ENCODE measurements around the gene EGR2. TPM values are rescaled to one million over a fixed set of nuclear protein-coding genes. Genes with fewer than 3 reads are reported as not detected.
A peak's percentile ranks its signal among the peaks of the same experiment; 100 is the strongest.
"Not testable (repeated sequence)": the region's sequence is repeated elsewhere in the genome, so short reads cannot be mapped to it uniquely, and the experiment has no call there.

EGR2 gene
- total RNA-seq, 1 donor from 2014 or later, result 1.1 TPM

DNA sequence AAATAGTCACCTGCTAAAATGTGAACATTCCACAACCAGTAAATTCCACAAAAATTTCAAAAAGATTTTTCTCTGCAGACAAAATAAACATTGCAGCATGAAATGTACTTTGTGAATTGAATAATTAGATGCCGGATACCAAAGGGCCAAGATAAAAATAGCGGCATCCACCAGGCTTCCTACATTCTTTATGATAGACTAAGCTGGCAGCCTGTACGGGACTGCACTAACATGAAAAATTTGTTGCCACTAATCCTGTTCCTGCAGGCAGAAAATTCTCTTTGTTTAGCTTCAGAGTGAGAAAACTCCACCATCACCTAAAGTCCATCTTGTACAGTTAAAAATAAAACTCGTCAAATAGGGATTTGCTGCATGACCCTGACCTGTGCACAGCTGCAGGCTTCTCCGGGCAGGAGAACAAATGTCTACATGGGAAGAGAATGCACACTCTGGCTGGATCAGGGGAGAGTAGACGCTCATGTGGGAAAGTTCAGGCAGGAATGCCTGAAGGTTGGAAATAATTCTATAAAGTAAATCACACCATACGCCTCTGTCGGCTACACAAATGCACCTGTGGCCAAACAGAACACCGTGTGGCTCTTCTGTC lies 27.2 kb downstream of the EGR2 start:
- H3K36me3 Mint-ChIP-seq (ENCODE audit: insufficient read depth), result peaks cover 3% of the 10 kb centered on the region
- no peak overlapping the region for H3K27ac Mint-ChIP-seq
- no peak for TF ChIP-seq CTCF (IDR thresholded peaks at IDR 0.05; ENCODE audit: unreplicated experiment)
- H3K27me3 Mint-ChIP-seq, result peaks cover 6% of the 10 kb centered on the region
- H3K9me3 Mint-ChIP-seq (ENCODE audit: low read depth), result peaks cover 18% of the 10 kb centered on the region
- no peak for DNase-seq (ENCODE audit: low spot score, unreplicated experiment)
- H3K4me3 Mint-ChIP-seq (ENCODE audit: low read depth), result no peak overlapping the region
- H3K4me1 Mint-ChIP-seq (ENCODE audit: low read depth), result no peaks in the 10 kb centered on the region

DNA sequence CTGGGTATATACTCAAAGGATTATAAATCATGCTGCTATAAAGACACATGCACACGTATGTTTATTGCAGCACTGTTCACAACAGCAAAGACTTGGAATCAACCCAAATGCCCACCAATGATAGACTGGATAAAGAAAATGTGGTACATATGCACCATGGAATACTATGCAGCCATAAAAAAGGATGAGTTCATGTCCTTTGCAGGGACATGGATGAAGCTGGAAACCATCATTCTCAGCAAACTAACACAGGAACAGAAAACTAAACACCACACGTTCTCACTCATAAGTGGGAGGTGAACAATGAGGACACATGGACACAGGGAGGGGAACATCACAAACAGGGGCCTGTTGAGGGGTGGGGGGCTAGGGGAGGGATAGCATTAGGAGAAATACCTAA lies 27.9 kb downstream of the EGR2 start:
- DNase-seq (ENCODE audit: low spot score, unreplicated experiment); H3K4me3 Mint-ChIP-seq (ENCODE audit: low read depth); H3K27me3 Mint-ChIP-seq; H3K4me1 Mint-ChIP-seq (ENCODE audit: low read depth); H3K36me3 Mint-ChIP-seq (ENCODE audit: insufficient read depth): not testable (repeated sequence)
- Mint-ChIP-seq H3K27ac (peak overlapping the region; percentile 62), H3K9me3 (ENCODE audit: low read depth) (peaks cover 18% of the 10 kb centered on the region)

GRCh38 chr10:62784537-62784936 lies 31.6 kb downstream of the EGR2 start:
- H3K4me1 Mint-ChIP-seq (ENCODE audit: low read depth); DNase-seq (ENCODE audit: low spot score, unreplicated experiment); H3K27ac Mint-ChIP-seq; H3K4me3 Mint-ChIP-seq (ENCODE audit: low read depth); H3K27me3 Mint-ChIP-seq; H3K36me3 Mint-ChIP-seq (ENCODE audit: insufficient read depth): not testable (repeated sequence)
- peaks cover 18% of the 10 kb centered on the region for H3K9me3 Mint-ChIP-seq (ENCODE audit: low read depth)

DNA sequence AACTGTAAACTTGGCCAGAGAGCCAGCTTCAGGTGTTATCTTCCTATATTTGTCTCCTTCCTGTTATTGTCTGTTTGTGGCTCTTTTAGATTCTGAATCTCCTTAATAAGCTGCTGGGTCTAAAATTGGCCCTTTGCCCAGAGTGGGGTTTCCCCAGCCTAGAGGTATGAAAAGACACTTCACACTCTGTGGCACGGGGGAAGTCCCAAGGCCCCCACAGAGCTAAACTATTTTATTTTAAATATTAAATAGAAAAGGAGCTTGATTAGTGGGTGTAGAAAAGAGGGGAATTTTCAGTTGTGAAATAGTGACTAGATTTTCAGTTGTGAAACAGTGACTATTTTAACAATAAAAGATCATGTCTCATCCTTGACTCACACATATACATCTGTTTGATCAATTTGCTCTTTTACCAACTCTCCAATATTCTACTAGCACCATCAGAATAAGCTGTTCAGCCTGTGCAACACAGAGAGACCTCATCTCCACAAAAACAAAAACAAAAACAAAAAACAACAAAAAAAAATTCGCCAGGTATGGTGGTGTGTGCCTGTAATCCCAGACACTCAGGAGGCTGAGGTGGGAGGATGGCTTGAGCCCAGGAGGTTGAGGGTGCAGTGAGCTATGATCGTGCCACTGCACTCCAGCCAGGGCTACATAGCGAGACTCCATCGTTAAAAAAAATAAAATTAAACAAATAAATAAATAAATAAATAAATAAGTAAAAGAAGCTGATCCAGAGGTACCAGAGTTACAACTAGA lies 36.5 kb downstream of the EGR2 start:
- H3K36me3 Mint-ChIP-seq (ENCODE audit: insufficient read depth), result peaks cover 2% of the 10 kb centered on the region
- no peak for DNase-seq (ENCODE audit: low spot score, unreplicated experiment)
- TF ChIP-seq CTCF (IDR thresholded peaks at IDR 0.05; ENCODE audit: unreplicated experiment), result no peak
- H3K27me3 Mint-ChIP-seq, result no peaks in the 10 kb centered on the region
- H3K27ac Mint-ChIP-seq, result no peak overlapping the region
- H3K9me3 Mint-ChIP-seq (ENCODE audit: low read depth), result peaks cover 5% of the 10 kb centered on the region
- no peaks in the 10 kb centered on the region for H3K4me1 Mint-ChIP-seq (ENCODE audit: low read depth)
- H3K4me3 Mint-ChIP-seq (ENCODE audit: low read depth), result no peak overlapping the region

DNA sequence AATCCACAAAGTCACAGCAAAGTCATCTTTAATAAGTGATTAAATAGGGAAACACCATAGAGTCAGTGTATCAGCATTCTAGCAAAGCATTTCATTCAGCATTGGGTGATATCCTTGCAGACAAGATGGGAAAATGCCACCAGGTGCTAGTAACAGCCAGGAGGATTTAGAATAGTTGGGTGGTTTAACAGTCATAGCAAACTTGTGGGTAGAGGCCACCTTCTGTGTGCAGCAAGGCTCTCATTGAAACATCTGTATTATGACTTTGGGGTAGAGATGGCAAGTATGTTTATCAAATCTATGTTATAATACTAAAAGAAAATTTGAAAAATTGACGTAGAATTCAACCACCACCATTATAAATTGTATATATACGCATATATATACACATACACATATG lies 38.0 kb downstream of the EGR2 start:
- Mint-ChIP-seq H3K4me1 (ENCODE audit: low read depth) (no peaks in the 10 kb centered on the region), H3K36me3 (ENCODE audit: insufficient read depth) (no peaks in the 10 kb centered on the region), H3K4me3 (ENCODE audit: low read depth) (no peak overlapping the region), H3K27me3 (no peaks in the 10 kb centered on the region), H3K27ac (no peak overlapping the region), H3K9me3 (ENCODE audit: low read depth) (no peaks in the 10 kb centered on the region)
- no peak for DNase-seq (ENCODE audit: low spot score, unreplicated experiment)
- no peak for TF ChIP-seq CTCF (IDR thresholded peaks at IDR 0.05; ENCODE audit: unreplicated experiment)

GRCh38 chr10:62772186-62772974 lies 43.8 kb downstream of the EGR2 start:
- H3K4me1 Mint-ChIP-seq (ENCODE audit: low read depth), result no peaks in the 10 kb centered on the region
- DNase-seq (ENCODE audit: low spot score, unreplicated experiment), result no peak
- H3K27ac Mint-ChIP-seq, result no peak overlapping the region
- no peak for TF ChIP-seq CTCF (IDR thresholded peaks at IDR 0.05; ENCODE audit: unreplicated experiment)
- no peaks in the 10 kb centered on the region for H3K36me3 Mint-ChIP-seq (ENCODE audit: insufficient read depth)
- peaks cover 5% of the 10 kb centered on the region for H3K27me3 Mint-ChIP-seq
- H3K4me3 Mint-ChIP-seq (ENCODE audit: low read depth), result no peak overlapping the region
- H3K9me3 Mint-ChIP-seq (ENCODE audit: low read depth), result no peaks in the 10 kb centered on the region
